ENCODE data around the gene CORO1A. TPM values are rescaled to one million over a fixed set of nuclear protein-coding genes. Genes with fewer than 3 reads are reported as not detected.
"Not testable (repeated sequence)": the region's sequence is repeated elsewhere in the genome, so short reads cannot be mapped to it uniquely, and the experiment has no call there.

CORO1A gene
- total RNA-seq, 1 donor from 2014 or later: 758 TPM

- Mint-ChIP-seq H3K27ac (peak overlapping the region; percentile 98), H3K4me1 (peaks cover 28% of the 10 kb centered on the region), H3K36me3 (ENCODE audit: low read depth) (peaks cover 39% of the 10 kb centered on the region), H3K4me3 (peak overlapping the region; percentile 98), H3K27me3 (no peaks in the 10 kb centered on the region), H3K9me3 (no peaks in the 10 kb centered on the region)
- intact Hi-C loops (cut with micrococcal nuclease): no loop called here
- DNase-seq: peak; percentile 95
These were observed 891 bp downstream of the CORO1A start for GRCh38 chr16:30184096-30184890.

DNA sequence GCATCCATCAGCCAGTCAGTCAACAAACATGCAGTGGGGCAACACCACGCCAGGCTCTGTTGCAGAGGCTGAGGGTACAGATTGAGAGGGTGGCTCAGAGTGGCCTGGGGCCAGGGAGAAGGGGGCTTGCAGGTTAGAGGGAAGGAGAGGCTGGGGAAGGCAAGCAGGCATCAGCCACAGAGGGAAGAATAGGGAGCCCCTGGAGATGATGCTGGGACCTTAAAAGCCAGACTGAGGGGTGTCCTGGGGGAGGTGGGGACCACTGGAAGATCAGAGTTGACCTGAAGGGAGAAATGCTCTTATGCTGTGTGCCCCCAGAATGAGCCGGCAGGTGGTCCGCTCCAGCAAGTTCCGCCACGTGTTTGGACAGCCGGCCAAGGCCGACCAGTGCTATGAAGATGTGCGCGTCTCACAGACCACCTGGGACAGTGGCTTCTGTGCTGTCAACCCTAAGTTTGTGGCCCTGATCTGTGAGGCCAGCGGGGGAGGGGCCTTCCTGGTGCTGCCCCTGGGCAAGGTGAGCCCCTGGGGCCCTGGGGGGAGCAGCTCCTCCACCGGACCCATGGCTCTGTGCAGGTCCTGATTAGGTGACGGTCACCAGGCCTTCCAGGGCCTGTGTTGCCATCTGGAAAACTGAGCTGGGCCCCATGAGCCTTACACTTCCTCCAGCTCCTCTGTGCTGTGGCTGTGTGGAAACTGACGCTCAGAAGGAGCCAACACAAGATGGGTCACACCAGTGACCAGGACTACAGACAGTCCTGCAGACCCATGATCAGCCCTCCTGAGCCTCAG lies 1.7 kb downstream of the CORO1A start:
- Mint-ChIP-seq H3K27ac (peak overlapping the region; percentile 98), H3K27me3 (no peaks in the 10 kb centered on the region), H3K9me3 (no peaks in the 10 kb centered on the region), H3K4me1 (peaks cover 28% of the 10 kb centered on the region), H3K36me3 (ENCODE audit: low read depth) (peaks cover 39% of the 10 kb centered on the region), H3K4me3 (peak overlapping the region; percentile 98)
- intact Hi-C loops (cut with micrococcal nuclease): no loop called here
- no peak for DNase-seq

- intact Hi-C loops (cut with micrococcal nuclease): no loop called here
- Mint-ChIP-seq H3K9me3 (no peaks in the 10 kb centered on the region), H3K4me1 (peaks cover 25% of the 10 kb centered on the region), H3K4me3 (peak overlapping the region; percentile 98), H3K27me3 (no peaks in the 10 kb centered on the region), H3K36me3 (ENCODE audit: low read depth) (peaks cover 39% of the 10 kb centered on the region), H3K27ac (peak overlapping the region; percentile 98)
- DNase-seq: peak; percentile 95
These were observed 2.5 kb downstream of the CORO1A start for GRCh38 chr16:30185683-30186421.

DNA sequence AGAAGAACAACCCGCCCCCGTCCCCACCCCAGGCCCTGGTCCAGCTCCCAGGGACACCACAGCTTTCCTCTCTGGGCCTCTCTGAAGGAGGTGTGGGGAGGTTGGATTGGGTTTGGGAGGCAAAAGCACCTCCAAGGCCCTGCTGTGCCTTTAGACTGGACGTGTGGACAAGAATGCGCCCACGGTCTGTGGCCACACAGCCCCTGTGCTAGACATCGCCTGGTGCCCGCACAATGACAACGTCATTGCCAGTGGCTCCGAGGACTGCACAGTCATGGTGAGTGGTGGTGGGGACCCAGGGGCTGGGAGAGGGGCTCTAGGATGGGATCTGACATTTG lies 3.0 kb downstream of the CORO1A start:
- DNase-seq: no peak
- Mint-ChIP-seq H3K27ac (peak overlapping the region; percentile 98), H3K27me3 (no peaks in the 10 kb centered on the region), H3K36me3 (ENCODE audit: low read depth) (peaks cover 39% of the 10 kb centered on the region), H3K9me3 (no peaks in the 10 kb centered on the region), H3K4me3 (peak overlapping the region; percentile 98), H3K4me1 (peaks cover 24% of the 10 kb centered on the region)
- intact Hi-C loops (cut with micrococcal nuclease): no loop called here

DNA sequence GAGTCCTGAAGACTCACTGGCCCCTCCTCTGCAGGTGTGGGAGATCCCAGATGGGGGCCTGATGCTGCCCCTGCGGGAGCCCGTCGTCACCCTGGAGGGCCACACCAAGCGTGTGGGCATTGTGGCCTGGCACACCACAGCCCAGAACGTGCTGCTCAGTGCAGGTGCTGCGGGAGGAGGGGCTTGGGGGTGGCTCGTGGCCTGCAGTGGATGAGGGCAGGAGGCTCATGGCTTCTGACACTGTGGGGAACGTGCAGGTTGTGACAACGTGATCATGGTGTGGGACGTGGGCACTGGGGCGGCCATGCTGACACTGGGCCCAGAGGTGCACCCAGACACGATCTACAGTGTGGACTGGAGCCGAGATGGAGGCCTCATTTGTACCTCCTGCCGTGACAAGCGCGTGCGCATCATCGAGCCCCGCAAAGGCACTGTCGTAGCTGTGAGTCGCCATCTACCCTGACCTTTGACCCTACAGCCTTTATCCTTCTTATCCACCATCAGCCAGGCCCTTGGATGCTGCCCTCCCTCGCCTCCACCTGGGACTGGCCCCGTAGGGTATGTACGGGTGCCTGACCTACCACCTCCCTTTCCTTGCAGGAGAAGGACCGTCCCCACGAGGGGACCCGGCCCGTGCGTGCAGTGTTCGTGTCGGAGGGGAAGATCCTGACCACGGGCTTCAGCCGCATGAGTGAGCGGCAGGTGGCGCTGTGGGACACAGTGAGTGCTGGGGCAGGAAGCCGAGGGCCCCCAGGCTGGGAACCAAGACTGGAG lies 3.6 kb downstream of the CORO1A start:
- Mint-ChIP-seq H3K27me3 (no peaks in the 10 kb centered on the region), H3K4me3 (peak overlapping the region; percentile 98), H3K4me1 (peaks cover 23% of the 10 kb centered on the region), H3K27ac (peak overlapping the region; percentile 98), H3K9me3 (no peaks in the 10 kb centered on the region), H3K36me3 (ENCODE audit: low read depth) (peaks cover 39% of the 10 kb centered on the region)
- intact Hi-C loops (cut with micrococcal nuclease): no loop called here
- peak; percentile 96 for DNase-seq

DNA sequence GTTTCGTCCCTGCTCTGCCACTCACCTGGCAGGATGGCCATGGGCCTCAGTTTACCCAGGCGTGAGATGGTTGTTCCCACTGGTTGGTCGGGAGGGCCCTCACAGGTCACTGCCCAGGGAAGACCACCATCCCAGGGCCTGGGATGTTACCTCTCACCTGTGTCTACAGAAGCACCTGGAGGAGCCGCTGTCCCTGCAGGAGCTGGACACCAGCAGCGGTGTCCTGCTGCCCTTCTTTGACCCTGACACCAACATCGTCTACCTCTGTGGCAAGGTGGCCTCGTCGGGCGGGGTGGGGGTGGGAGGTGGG lies 4.1 kb downstream of the CORO1A start:
- peaks cover 18% of the 10 kb centered on the region for H3K4me1 Mint-ChIP-seq
- no peak for DNase-seq
- H3K4me3 Mint-ChIP-seq: peak overlapping the region; percentile 98
- no peaks in the 10 kb centered on the region for H3K9me3 Mint-ChIP-seq
- H3K36me3 Mint-ChIP-seq (ENCODE audit: low read depth): peaks cover 39% of the 10 kb centered on the region
- H3K27ac Mint-ChIP-seq: peak overlapping the region; percentile 98
- intact Hi-C loops (cut with micrococcal nuclease): no loop called here
- no peaks in the 10 kb centered on the region for H3K27me3 Mint-ChIP-seq

- peak overlapping the region; percentile 34 for H3K27ac Mint-ChIP-seq
- DNase-seq: peak; percentile 60
These were observed 4.7 kb downstream of the CORO1A start for GRCh38 chr16:30187971-30188561.

GRCh38 chr16:30191158-30191557 lies 7.8 kb downstream of the CORO1A start:
- H3K4me3 Mint-ChIP-seq; H3K27me3 Mint-ChIP-seq; H3K9me3 Mint-ChIP-seq; H3K27ac Mint-ChIP-seq; intact Hi-C loops (cut with micrococcal nuclease): not testable (repeated sequence)
- Mint-ChIP-seq H3K36me3 (ENCODE audit: low read depth) (peaks cover 17% of the 10 kb centered on the region), H3K4me1 (peaks cover 12% of the 10 kb centered on the region)
- peak; percentile 49 for DNase-seq

More at GRCh38 chr16:30187971-30188561, 4.7 kb downstream of the CORO1A start:
- Mint-ChIP-seq H3K27me3 (no peaks in the 10 kb centered on the region), H3K4me1 (peaks cover 14% of the 10 kb centered on the region), H3K9me3 (no peaks in the 10 kb centered on the region), H3K4me3 (peak overlapping the region; percentile 55), H3K36me3 (ENCODE audit: low read depth) (peaks cover 39% of the 10 kb centered on the region)
- intact Hi-C loops (cut with micrococcal nuclease): no loop called here

DNA sequence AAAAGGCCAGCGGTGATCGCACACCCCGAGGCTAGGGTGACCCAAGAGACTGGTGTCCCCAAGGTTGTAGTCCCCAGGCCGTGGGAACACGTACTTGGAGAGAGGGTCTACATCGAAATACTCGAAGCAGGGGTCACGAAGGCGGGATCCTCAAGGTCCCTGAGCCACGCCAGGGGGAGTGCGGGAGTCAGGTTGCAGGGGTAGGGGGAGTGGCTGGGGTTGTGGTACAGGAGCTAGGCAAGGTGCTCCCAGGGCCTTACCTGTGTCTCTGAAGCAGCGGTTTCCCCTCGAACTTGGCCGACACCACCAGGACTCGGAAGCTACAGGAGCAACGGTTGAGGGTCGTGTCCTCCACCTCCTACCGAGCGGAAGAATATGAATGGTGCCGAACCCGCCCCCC lies 9.7 kb downstream of the CORO1A start:
- not testable (repeated sequence) for H3K4me3 Mint-ChIP-seq; H3K36me3 Mint-ChIP-seq (ENCODE audit: low read depth)

DNA sequence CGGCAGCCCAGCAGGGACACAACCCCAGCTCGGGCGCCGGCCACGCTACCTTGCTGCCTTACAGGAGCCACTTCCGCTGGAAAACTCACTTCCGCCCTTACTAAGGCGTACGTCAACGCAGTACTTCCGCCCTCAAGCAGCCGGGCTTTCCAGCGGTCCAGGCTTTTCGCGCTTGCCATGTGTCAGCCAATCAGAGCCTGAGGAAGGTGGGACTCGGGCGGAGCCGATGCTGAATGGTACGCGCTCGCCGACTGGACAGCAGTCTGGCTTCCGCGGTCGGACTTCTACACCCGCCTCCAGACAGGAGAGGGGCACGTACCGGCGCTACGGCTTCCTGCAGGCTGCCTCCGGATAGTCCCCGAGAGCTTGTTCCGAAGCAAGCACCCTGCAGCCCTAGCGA lies 10.2 kb downstream of the CORO1A start, which contains the start of the genes BOLA2B and SLX1A:
Gene BOLA2B, minus strand, starts transcription at position 52 of the 400 bp plus-strand sequence. CDS start 71 bp downstream, outside the sequence.
Gene SLX1A, plus strand, starts transcription at position 261 of the 400 bp plus-strand sequence. CDS start 210 bp downstream, outside the sequence.
- H3K27me3 Mint-ChIP-seq; DNase-seq; H3K36me3 Mint-ChIP-seq (ENCODE audit: low read depth); H3K4me1 Mint-ChIP-seq; intact Hi-C loops (cut with micrococcal nuclease); H3K4me3 Mint-ChIP-seq; H3K9me3 Mint-ChIP-seq; H3K27ac Mint-ChIP-seq: not testable (repeated sequence)

More for the DNA sequence above, 9.7 kb downstream of the CORO1A start:
- H3K9me3 Mint-ChIP-seq; H3K27me3 Mint-ChIP-seq; DNase-seq; H3K4me1 Mint-ChIP-seq; H3K27ac Mint-ChIP-seq; intact Hi-C loops (cut with micrococcal nuclease): not testable (repeated sequence)

DNA sequence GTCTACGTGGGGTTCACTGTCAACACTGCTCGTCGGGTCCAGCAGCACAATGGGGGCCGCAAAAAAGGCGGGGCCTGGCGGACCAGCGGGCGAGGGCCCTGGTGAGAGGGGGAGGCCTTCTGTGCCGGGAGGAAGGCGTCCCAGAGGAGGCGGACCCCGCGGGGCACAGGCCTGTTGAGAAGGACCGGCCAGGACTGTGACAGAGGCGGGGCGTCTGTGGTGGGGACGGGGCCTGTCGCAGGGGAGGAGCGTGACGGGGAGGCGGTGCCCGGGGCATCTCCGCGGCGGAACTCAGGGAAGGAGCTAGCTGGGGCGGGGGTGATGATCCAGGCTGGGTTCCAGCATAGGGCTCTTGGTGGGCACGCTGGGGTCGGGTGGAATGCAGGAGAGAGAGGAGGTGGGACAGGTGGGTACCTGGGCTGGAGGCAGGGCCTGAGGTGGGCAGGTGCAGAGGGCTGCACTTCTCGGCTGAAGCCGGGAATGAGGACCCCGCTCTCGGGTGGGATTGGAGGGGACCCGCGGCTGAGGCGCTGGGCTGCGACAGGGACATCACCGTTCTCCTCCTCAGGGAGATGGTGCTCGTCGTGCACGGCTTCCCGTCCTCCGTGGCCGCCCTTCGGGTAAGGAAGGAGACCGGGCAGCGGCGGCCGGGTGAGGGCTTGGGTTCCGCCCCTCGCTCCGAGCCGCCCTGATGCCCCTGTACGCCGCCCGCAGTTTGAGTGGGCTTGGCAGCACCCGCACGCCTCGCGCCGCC lies 10.9 kb downstream of the CORO1A start:
- H3K4me1 Mint-ChIP-seq; H3K9me3 Mint-ChIP-seq; H3K4me3 Mint-ChIP-seq; H3K27me3 Mint-ChIP-seq; intact Hi-C loops (cut with micrococcal nuclease); H3K36me3 Mint-ChIP-seq (ENCODE audit: low read depth); H3K27ac Mint-ChIP-seq: not testable (repeated sequence)
- DNase-seq: peak; percentile 71

GRCh38 chr16:30197001-30197400 lies 13.6 kb downstream of the CORO1A start:
- peak; percentile 56 for DNase-seq
- H3K4me3 Mint-ChIP-seq; H3K27me3 Mint-ChIP-seq; H3K4me1 Mint-ChIP-seq; H3K9me3 Mint-ChIP-seq; intact Hi-C loops (cut with micrococcal nuclease); H3K27ac Mint-ChIP-seq; H3K36me3 Mint-ChIP-seq (ENCODE audit: low read depth): not testable (repeated sequence)

Data from activated CD4-positive, alpha-beta T cell treated with anti-CD3 and anti-CD28 coated beads, Interleukin-2, amount 10 ng/mL, durations not matched to agents 24 days and 14 days (primary cell).